RCC 7860 (cell line): ENCODE measurements around the gene SMYD2.
A peak's percentile ranks its signal among the peaks of the same experiment; 100 is the strongest.

Experiments used
- DNase-seq: peaks from one replicate; pipeline ENCODE4 v3.0.0-alpha.2; 2015; ENCODE audit warnings: low spot score
- FAIRE-seq: peaks from 2 replicates; lab custom pipeline; 2012; peaks lifted over from hg19 to GRCh38; lab: Jason Lieb, UNC

Gene SMYD2

GRCh38 chr1:214327514-214327913 lies 46.6 kb downstream of the SMYD2 start:
- FAIRE-seq (no peak), DNase-seq (no peak)

DNA sequence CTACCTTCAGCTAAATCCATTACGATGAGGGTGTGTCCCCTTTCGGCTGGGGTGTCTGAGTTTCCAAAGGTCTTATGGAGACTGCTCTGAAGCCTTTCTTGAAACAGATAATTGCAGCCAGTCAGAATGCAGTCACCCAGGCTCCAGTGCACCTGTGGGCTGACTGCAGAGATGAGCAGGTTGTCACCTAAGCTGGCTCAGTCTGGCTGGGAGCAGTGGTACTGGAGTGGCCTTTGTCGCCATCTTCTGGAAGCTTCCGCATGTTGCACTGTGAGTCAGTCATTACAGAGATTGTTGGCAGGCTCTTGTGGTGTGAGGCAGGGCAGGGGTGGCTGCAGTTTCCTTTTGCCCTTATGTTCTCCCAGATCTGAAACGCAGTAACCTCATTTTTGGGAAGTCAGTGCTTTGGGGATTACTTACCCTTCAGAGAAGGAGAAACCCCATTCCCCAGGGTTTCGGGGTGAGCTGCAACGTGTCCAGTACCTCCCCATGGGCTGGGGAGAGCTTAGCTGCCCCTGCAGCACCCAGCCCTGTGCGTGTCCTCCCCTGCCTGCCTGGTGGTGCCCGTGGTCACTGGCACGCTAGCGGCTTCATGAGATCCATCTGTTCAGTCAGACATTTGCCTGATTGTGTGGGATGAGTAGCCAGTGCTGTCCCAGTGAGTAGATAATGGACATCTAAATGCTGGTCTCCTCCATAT lies 48.0 kb downstream of the SMYD2 start:
- DNase-seq, result peak; percentile 68
- FAIRE-seq, result peak; percentile 2

GRCh38 chr1:214329470-214330220 lies 48.7 kb downstream of the SMYD2 start:
- DNase-seq (no peak), FAIRE-seq (no peak)

- no peak for FAIRE-seq
Measured at GRCh38 chr1:214330222-214330621, 49.3 kb downstream of the SMYD2 start.

GRCh38 chr1:214330715-214331114 lies 49.8 kb downstream of the SMYD2 start:
- DNase-seq (no peak), FAIRE-seq (no peak)

More at GRCh38 chr1:214330222-214330621, 49.3 kb downstream of the SMYD2 start:
- DNase-seq, result no peak

DNA sequence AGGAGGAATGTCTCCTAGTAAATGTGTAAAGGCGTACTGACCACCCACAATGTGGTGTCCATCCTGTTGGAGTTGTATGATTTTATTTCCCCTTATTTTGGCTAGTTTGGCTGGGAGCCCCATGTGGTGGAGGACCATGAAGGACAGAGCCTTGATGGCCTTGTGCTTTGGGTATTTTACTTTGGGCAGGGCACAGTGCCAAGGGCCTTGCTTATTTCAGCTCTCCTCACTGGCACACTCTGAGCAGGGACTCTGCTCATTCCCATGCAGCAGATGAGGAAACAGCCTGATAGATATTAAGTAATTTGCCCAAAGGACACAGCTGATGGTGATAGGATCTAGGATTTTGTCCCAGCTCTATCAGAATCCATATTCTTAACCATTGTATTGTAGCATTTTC lies 50.2 kb downstream of the SMYD2 start:
- no peak for FAIRE-seq
- no peak for DNase-seq

DNA sequence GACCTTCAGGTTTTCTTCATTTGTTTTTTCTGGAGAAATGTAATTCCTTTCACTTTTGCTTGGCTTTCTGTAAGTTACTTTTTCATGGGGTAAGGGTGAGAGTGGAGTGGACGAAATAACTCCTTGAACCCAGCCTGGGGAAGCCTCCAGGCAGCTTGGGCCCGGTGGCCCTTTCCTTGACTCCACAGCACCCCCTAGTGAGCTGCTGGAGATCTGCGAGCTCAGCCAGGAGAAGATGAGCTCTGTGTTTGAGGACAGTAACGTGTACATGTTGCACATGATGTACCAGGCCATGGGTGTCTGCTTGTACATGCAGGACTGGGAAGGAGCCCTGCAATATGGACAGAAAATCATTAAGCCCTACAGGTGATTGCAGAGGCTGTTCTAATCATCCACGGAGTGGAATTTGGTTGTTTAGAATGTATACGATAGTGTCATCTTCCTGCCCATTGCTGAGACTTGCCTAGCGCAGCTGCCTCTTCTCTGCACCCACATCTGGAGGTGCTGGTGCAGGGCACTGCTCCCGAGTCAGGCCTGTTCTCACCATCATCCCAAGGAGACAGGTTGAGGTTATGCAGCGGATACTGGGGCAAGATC lies 51.0 kb downstream of the SMYD2 start:
- DNase-seq, result peak; percentile 44
- no peak for FAIRE-seq

GRCh38 chr1:214332946-214333798 lies 52.2 kb downstream of the SMYD2 start:
- peak; percentile 45 for DNase-seq
- FAIRE-seq, result no peak

DNA sequence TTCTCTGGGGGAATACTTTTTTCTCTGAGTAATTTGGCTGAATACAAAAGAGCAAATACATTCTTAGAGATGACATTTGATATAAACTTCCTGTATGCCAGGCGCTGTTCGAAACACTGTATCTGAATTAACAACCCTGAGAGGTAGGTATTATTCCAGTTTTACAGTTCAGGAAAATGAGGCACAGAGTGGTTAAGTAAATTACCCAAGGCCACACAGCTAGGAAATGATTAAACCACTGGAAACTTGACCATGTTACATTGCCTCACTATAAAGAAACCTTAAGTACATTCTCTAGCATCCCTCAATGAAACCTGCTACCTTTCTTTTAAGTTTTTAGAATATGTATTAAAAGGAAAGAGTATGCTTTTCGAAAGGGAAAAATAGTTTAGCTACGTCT lies 54.6 kb downstream of the SMYD2 start:
- DNase-seq, result no peak

GRCh38 chr1:214337015-214337414 lies 56.1 kb downstream of the SMYD2 start:
- FAIRE-seq (no peak), DNase-seq (no peak)

More for the DNA sequence above, 54.6 kb downstream of the SMYD2 start:
- no peak for FAIRE-seq

DNA sequence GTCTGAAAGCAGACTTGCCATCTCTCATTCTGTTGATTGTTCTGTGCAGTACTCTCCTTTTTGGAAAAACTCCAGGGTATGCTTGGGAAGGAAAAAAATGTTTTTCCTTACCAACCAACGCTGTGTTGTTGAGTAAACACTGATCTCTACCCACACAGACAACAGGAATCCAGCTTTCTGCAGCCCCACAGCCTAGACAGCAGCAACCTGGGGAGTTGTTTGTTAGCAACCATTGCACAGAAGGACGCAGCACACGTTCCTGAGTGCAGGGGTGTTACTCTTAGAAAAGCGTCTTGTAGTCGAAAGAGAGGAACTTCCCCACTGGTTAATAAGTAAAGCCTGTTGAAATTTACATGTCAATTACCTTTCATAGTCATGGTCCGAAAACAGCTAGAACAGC lies 56.6 kb downstream of the SMYD2 start:
- DNase-seq (no peak), FAIRE-seq (no peak)

DNA sequence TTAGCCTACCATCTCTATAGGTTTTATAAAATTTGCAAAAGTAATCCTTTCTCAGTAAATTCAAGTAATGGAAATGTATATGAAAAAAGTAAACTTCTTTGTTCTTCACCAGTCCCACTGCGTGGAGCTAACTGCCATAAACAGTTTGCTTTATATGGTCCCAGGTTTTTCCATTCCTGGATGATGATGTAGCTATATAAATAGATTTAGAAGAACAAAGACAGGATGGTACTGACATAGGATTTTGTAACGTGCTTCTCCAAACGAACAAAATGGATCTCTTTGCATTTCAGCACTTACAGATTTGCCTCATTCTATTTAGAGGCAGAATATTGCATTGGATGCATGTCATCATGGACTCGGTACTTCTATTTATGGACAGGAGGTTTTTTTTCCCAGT lies 57.3 kb downstream of the SMYD2 start:
- DNase-seq (no peak), FAIRE-seq (no peak)

DNA sequence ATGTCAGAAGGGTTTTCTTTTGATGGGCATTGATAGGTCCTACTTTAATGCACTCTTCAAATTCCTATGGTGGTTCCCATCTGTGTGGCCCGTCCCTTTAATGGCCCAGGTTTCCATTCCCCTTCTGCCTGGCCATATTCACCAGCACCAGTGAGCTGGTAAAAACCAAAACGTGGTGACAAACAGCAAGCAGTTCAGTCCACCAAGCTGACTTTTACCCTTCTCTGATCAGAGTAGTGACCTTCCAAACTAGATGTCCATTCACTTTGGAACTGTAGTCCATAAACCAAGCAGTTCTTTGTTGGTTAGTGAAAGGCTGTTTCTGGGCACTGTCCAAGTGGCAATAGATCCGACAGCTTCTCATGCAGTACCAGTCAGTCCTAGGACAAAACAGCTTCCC lies 60.5 kb downstream of the SMYD2 start:
- no peak for DNase-seq
- no peak for FAIRE-seq

DNA sequence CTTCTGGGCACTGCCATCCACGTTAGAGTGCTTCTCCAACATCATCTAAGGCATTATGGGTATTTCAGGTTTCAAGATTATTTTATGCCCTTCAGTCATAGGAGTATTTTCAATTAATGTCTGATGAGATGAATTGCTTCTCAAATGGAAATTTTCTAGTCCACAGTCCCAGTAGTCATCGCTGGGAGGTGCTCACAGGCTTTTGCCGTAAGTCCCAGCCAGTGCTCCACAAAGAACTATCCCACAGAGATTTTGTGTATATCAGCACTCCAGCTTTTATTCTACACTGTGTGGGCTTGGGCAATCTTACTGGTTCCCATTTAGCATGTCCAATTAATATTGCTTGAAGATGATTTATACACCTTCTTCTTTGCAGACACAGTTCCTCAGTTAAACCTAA lies 61.0 kb downstream of the SMYD2 start:
- DNase-seq, result no peak
- FAIRE-seq, result no peak

DNA sequence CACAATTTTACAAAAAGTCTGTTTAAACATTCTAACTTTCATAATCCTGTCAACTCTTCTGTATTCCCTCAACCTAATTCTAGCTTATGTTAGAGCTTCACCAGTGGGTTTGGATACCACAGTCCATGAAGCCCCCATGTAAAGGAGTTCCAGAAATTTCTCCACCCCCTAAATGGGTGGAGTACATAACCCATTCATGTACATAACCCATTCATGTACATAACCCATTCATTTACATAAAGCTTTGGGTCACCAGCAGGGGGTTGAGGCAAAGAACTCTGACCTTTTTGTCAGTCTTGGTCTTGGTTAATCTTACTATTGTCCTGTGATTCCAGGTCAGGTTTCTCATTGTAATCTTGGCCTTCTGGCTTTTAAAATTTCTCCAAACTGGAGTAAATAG lies 61.6 kb downstream of the SMYD2 start:
- FAIRE-seq (no peak), DNase-seq (no peak)

- FAIRE-seq, result no peak
- no peak for DNase-seq
Measured at GRCh38 chr1:214344897-214345296, 63.9 kb downstream of the SMYD2 start.

DNA sequence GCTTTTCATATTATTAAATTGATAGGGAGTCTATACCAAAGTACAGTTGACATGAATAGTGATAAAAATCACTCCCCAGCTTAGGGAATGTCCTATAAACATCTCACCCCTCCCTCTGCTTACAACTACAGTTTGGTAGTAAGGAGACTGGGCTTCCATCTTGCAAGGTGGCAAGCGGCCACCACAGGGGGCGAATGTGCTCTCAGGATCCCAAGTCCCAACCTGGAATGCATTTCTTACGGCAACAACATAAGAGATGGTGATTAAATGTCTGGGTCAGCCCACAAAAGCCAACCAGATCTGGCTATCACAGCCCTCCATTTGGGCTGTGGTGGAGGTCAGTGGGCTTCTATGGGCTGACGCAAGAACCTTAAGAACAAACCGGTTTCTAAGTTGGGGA lies 68.0 kb downstream of the SMYD2 start:
- no peak for FAIRE-seq
- DNase-seq, result no peak

DNA sequence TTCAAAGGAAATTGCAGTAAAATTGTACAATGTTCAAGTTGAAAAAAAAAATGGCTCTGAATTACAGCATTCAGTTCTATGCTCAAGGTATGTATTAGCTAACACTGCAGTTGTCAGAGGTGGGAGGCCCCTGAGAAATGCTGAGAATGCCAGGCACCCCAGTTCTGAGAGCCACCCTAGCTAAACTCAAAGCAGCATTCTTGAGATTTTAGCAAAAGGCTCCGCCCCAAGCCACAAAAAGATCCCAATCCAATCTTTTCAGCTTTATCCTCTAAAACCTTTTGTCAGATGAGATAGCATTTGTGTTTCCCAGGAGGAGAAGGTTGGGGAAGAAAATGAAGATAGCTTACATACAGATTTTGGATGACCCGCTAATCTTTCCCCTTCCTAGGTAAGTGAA lies 68.8 kb downstream of the SMYD2 start:
- FAIRE-seq (no peak), DNase-seq (no peak)

GRCh38 chr1:214351551-214352277 lies 70.8 kb downstream of the SMYD2 start:
- no peak for FAIRE-seq
- DNase-seq, result no peak

DNA sequence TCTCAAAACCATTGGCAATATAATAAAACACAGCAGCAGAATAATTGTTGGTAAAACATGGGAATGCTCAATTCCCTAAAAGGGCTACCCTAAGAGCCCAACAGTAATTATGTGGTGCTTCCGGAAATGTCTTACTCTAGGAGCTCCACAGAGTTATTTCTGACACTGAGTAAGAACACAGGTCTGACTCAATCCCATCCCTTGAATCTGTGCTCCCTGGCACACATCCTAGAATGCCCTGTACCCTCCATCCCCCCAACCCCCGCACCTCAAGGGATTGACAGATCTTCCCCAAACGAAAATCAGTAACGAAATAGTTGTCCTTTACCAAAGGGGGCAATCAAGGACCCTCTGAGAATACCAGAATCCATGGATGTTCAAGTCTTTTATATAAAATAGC lies 71.9 kb downstream of the SMYD2 start:
- FAIRE-seq (no peak), DNase-seq (no peak)
